HepG2 (cell line): ENCODE measurements around the gene DLL4. TPM values are rescaled to one million over a fixed set of nuclear protein-coding genes. Genes with fewer than 3 reads are reported as not detected.

ENCODE experiments used
- ATAC-seq: fragments of 200-7000 bp; cut with Tn5 transposase; 3 replicates; pipeline ENCODE4 v1.9.1; 2020; ENCODE audit warnings: mild to moderate bottlenecking, moderate library complexity
- BruUV-seq: library from RNA; stranded (reverse); fragments of 400-500 nt; replicated peaks from 2 replicates; lab custom pipeline; 2021; lab: Mats Ljungman, UMichigan
- CTCF ChIA-PET: fragments of 300-600 bp; formaldehyde crosslinking; extraction: SDS; loops from one replicate; lab custom pipeline; 2021; ENCODE audit warnings: low total read pairs, inconsistent platforms, low intra/inter-chr PET ratio; lab: Yijun Ruan, JAX
- POLR2A ChIA-PET: fragments of 350-600 bp; sonication (Branson Sonifier 250); formaldehyde crosslinking; loops from one replicate; lab custom pipeline; 2020; ENCODE audit warnings: antibody characterized with exemption, inconsistent platforms; lab: Yijun Ruan, JAX
- DNase-seq: peaks from one replicate; pipeline ENCODE4 v3.0.0-alpha.2; 2015; ENCODE audit warnings: low spot score
- FAIRE-seq: peaks from 3 replicates; lab custom pipeline; 2011; peaks lifted over from hg19 to GRCh38; lab: Jason Lieb, UNC
- H2AFZ ChIP-seq: one replicate; pipeline ENCODE4 v1.6.1; 2011; ENCODE audit warnings: low read length, inconsistent platforms
- H3K27ac ChIP-seq: fragments of 300-600 bp; 3 replicates; pipeline ENCODE4 v1.8.0; 2011; ENCODE audit warnings: mixed run types, mild to moderate bottlenecking, mixed read lengths, low read length, inconsistent platforms; ENCODE audit not compliant: insufficient read depth; ENCODE audit errors: extremely low read length
- H3K27me3 ChIP-seq, 2 experiments: fragments of 200-600 bp in 1 of 2; 2 replicates in 1 of 2; 3 replicates in 1 of 2; pipeline versions ENCODE4 v1.6.0 to v1.8.0; 2011; ENCODE audit warnings: low read length in 2 of 2, mild to moderate bottlenecking in 2 of 2, moderate library complexity in 2 of 2, inconsistent platforms in 1 of 2; ENCODE audit not compliant: insufficient read depth in 2 of 2, control insufficient read depth in 1 of 2
- H3K36me3 ChIP-seq, 2 experiments: fragments of 200-600 bp in 1 of 2; replicated peaks in 1 of 2; 2 replicates in 1 of 2; 3 replicates in 1 of 2; pipeline versions ENCODE4 v1.5.1 to v1.8.0; 2011; ENCODE audit warnings: low read length in 2 of 2, inconsistent platforms in 1 of 2; ENCODE audit not compliant: insufficient read depth in 2 of 2, control insufficient read depth in 1 of 2
- H3K4me1 ChIP-seq: 2 replicates; pipeline ENCODE4 v1.5.1; 2012; ENCODE audit warnings: low read length, inconsistent platforms; ENCODE audit not compliant: insufficient read depth
- H3K4me2 ChIP-seq: 2 replicates; pipeline ENCODE4 v1.6.0; 2011; ENCODE audit warnings: low read depth, low read length, inconsistent platforms
- H3K4me3 ChIP-seq, 3 experiments: fragments of 200-600 bp in 1 of 3; sonication (generic), shearing (Covaris generic) in 1 of 3; replicated peaks in 1 of 3; 2 replicates each; pipeline ENCODE4 v1.5.1; 2011 to 2016; ENCODE audit warnings: low read length in 3 of 3, inconsistent platforms in 2 of 3, low read depth in 2 of 3, mild to moderate bottlenecking in 2 of 3, control low read depth in 1 of 3, mixed read lengths in 1 of 3; ENCODE audit not compliant: insufficient read depth in 1 of 3
- H3K79me2 ChIP-seq: one replicate; pipeline ENCODE4 v1.6.1; 2011; ENCODE audit warnings: low read length, inconsistent platforms; ENCODE audit not compliant: insufficient read depth
- H3K9ac ChIP-seq: 2 replicates; pipeline ENCODE4 v1.6.0; 2011; ENCODE audit warnings: mild to moderate bottlenecking, low read depth, low read length, inconsistent platforms; ENCODE audit not compliant: insufficient read depth
- H3K9me3 ChIP-seq: 2 replicates; pipeline ENCODE4 v1.5.1; 2012; ENCODE audit warnings: mild to moderate bottlenecking, low read length
- H4K20me1 ChIP-seq: 2 replicates; pipeline ENCODE4 v1.6.0; 2011; ENCODE audit warnings: inconsistent platforms, mild to moderate bottlenecking, low read length, moderate library complexity; ENCODE audit not compliant: insufficient read depth
- NONO ChIP-seq, 2 experiments: fragments of 450-650 bp in 1 of 2; sonication (generic) in 1 of 2; formaldehyde crosslinking in 1 of 2; IDR thresholded peaks in 1 of 2; conservative IDR thresholded peaks in 1 of 2; 2 replicates each; pipeline versions ENCODE4 v1.6.1 to v1.8.0; 2017 to 2022; ENCODE audit warnings: mild to moderate bottlenecking in 1 of 2, missing genetic modification reagents in 1 of 2, moderate library complexity in 1 of 2
- PAWR ChIP-seq: sonication (generic); formaldehyde crosslinking; IDR thresholded peaks from 2 replicates; pipeline ENCODE4 v1.4.0; 2020; ENCODE audit warnings: missing genetic modification reagents, mild to moderate bottlenecking, borderline replicate concordance
- SP4 ChIP-seq: sonication (generic); formaldehyde crosslinking; IDR thresholded peaks from 2 replicates; pipeline ENCODE4 v1.8.1; 2023; ENCODE audit warnings: mild to moderate bottlenecking, missing genetic modification reagents
- TAF1 ChIP-seq: sonication (generic); formaldehyde crosslinking; IDR thresholded peaks from 2 replicates; pipeline ENCODE4 v1.4.0; 2020; ENCODE audit warnings: missing genetic modification reagents
- ZNF12 ChIP-seq: sonication (generic); formaldehyde crosslinking; IDR thresholded peaks from 2 replicates; pipeline ENCODE4 v1.5.0; 2020; ENCODE audit warnings: missing genetic modification reagents
- ZNF670 ChIP-seq: sonication (generic); formaldehyde crosslinking; IDR thresholded peaks from 2 replicates; pipeline ENCODE4 v1.8.0; 2022; ENCODE audit warnings: mild to moderate bottlenecking, missing genetic modification reagents, borderline replicate concordance
- WGBS: methylation state at CpG from one replicate; pipeline ENCODE4 v1.1.6; 2017; ENCODE audit warnings: low lambda C conversion rate; 5-methylcytosine and 5-hydroxymethylcytosine counted together
- in situ Hi-C: cut with HindIII; loops from 2 replicates; pipeline ENCODE4 v1.10.0; 2017; ENCODE audit warnings: low pct_unique_long_range_greater_than_20kb; ENCODE audit not compliant: extremely low pct_ligation_motif_present
- intact Hi-C: fragments of 100-400 bp; cut with micrococcal nuclease; formaldehyde crosslinking; loops from one replicate; pipeline ENCODE4 v1.10.0; 2022; ENCODE audit not compliant: unreplicated experiment
- polyA plus RNA-seq, 8 experiments: library from polyadenylated mRNA; depleted of rRNA in 3 of 8; stranded (reverse) in 7 of 8; unstranded in 1 of 8; fragments of >200 nt; fragmentation: Illumina TruSeq in 4 of 8; extraction: Trizol in 4 of 8; gene quantifications; 2 replicates each; pipeline versions ENCODE4 v1.2.1 to v1.2.3, GENCODE V29; 2011 to 2016; ENCODE audit warnings: low read depth in 4 of 8, missing spikeins in 1 of 8, mixed read lengths in 1 of 8; ENCODE audit not compliant: insufficient read depth in 1 of 8
- total RNA-seq, 5 experiments: library from RNA; depleted of rRNA; stranded (reverse); fragments of >200 nt; fragmentation: Illumina TruSeq; extraction: Trizol; gene quantifications; 2 replicates each; pipeline ENCODE4 v1.2.3, GENCODE V29; 2016; ENCODE audit warnings: low read depth in 1 of 5
- TF ChIP-seq, protein P1 (sequence below): IDR thresholded peaks from 2 replicates; pipeline ENCODE4 v1.6.1; 2012; ENCODE audit warnings: low read depth, low read length, improper control_type of control experiment
- TF ChIP-seq, protein P2 (sequence below): sonication (generic); formaldehyde crosslinking; IDR thresholded peaks from 2 replicates; pipeline ENCODE4 v1.5.0; 2020; ENCODE audit warnings: mild to moderate bottlenecking, missing genetic modification reagents, moderate library complexity
- TF ChIP-seq, protein P3 (sequence below): sonication (generic); formaldehyde crosslinking; IDR thresholded peaks from 2 replicates; pipeline ENCODE4 v1.8.0; 2022; ENCODE audit warnings: missing genetic modification reagents, mild to moderate bottlenecking, borderline replicate concordance
- TF ChIP-seq, protein P4 (sequence below): sonication (generic); formaldehyde crosslinking; IDR thresholded peaks from 2 replicates; pipeline ENCODE4 v1.4.0; 2020; ENCODE audit warnings: missing genetic modification reagents, borderline replicate concordance

The DLL4 gene
- total and polyA plus RNA-seq, 2 of the 13 experiments (the other 11 are each of a cell fraction or from before 2014, with no cell fraction given) = 0.20 to 0.25 TPM

DNA sequence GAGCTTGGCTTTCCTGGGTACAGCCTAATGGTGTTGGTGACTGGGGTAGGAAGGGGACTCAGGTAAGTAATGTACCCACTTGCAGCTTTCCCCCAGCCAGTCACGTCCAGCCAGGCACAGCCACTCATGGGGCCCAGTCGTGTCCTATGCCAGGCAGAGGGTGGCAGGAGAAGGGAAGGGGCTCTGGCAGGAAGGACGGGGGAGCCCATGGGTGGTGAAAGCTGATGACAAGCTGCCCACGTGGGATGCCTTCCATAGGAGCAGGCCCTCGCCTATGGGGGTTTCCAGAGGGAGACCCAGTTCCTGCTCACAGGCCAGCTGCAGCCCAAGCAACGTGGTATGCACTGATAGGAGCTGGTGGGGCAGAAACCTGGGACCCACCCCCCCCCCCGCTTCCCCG, 34.9 kb downstream of the DLL4 start:
- ChIA-PET POLR2A (no interaction called here), CTCF (no interaction called here)
- intact Hi-C loops (no loop called here), in situ Hi-C loops (no loop called here)
- no peak overlapping the region for H3K9ac ChIP-seq
- H3K36me3 ChIP-seq = no peaks in the 10 kb centered on the region
- no peak overlapping the region for H2AFZ ChIP-seq
- no peaks in the 10 kb centered on the region for H4K20me1 ChIP-seq
- FAIRE-seq (no peak), ATAC-seq (no peak), DNase-seq (no peak)
- WGBS = 6% methylated on average over 5 of the region's 8 CpGs
- H3K4me2 ChIP-seq = no peak overlapping the region
- no peaks in the 10 kb centered on the region for H3K79me2 ChIP-seq
- H3K27me3 ChIP-seq = peaks cover 1 to 39% of the 10 kb centered on the region in 2 experiments; a peak in 4 of 5 replicates
- BruUV-seq = no TSS peak
- no peaks in the 10 kb centered on the region for H3K9me3 ChIP-seq
- no peak overlapping the region for H3K27ac ChIP-seq
- H3K4me3 ChIP-seq = no peak overlapping the region
- TF ChIP-seq PAWR = no peak
- TF ChIP-seq, protein P1, sequence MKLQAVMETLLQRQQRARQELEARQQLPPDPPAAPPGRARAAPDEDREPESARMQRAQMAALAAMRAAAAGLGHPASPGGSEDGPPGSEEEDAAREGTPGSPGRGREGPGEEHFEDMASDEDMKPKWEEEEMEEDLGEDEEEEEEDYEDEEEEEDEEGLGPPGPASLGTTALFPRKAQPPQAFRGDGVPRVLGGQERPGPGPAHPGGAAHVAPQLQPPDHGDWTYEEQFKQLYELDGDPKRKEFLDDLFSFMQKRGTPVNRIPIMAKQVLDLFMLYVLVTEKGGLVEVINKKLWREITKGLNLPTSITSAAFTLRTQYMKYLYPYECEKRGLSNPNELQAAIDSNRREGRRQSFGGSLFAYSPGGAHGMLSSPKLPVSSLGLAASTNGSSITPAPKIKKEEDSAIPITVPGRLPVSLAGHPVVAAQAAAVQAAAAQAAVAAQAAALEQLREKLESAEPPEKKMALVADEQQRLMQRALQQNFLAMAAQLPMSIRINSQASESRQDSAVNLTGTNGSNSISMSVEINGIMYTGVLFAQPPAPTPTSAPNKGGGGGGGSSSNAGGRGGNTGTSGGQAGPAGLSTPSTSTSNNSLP = no peak
- TF ChIP-seq TAF1 = no peak
- TF ChIP-seq, protein P2, sequence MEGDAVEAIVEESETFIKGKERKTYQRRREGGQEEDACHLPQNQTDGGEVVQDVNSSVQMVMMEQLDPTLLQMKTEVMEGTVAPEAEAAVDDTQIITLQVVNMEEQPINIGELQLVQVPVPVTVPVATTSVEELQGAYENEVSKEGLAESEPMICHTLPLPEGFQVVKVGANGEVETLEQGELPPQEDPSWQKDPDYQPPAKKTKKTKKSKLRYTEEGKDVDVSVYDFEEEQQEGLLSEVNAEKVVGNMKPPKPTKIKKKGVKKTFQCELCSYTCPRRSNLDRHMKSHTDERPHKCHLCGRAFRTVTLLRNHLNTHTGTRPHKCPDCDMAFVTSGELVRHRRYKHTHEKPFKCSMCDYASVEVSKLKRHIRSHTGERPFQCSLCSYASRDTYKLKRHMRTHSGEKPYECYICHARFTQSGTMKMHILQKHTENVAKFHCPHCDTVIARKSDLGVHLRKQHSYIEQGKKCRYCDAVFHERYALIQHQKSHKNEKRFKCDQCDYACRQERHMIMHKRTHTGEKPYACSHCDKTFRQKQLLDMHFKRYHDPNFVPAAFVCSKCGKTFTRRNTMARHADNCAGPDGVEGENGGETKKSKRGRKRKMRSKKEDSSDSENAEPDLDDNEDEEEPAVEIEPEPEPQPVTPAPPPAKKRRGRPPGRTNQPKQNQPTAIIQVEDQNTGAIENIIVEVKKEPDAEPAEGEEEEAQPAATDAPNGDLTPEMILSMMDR (CRISPR knock-in tag) = no peak
- TF ChIP-seq, protein P3, sequence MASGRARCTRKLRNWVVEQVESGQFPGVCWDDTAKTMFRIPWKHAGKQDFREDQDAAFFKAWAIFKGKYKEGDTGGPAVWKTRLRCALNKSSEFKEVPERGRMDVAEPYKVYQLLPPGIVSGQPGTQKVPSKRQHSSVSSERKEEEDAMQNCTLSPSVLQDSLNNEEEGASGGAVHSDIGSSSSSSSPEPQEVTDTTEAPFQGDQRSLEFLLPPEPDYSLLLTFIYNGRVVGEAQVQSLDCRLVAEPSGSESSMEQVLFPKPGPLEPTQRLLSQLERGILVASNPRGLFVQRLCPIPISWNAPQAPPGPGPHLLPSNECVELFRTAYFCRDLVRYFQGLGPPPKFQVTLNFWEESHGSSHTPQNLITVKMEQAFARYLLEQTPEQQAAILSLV (CRISPR knock-in tag) = no peak
- TF ChIP-seq ZNF12 (CRISPR knock-in tag) = no peak
- no peak for TF ChIP-seq SP4 (CRISPR knock-in tag)
- TF ChIP-seq, protein P4, sequence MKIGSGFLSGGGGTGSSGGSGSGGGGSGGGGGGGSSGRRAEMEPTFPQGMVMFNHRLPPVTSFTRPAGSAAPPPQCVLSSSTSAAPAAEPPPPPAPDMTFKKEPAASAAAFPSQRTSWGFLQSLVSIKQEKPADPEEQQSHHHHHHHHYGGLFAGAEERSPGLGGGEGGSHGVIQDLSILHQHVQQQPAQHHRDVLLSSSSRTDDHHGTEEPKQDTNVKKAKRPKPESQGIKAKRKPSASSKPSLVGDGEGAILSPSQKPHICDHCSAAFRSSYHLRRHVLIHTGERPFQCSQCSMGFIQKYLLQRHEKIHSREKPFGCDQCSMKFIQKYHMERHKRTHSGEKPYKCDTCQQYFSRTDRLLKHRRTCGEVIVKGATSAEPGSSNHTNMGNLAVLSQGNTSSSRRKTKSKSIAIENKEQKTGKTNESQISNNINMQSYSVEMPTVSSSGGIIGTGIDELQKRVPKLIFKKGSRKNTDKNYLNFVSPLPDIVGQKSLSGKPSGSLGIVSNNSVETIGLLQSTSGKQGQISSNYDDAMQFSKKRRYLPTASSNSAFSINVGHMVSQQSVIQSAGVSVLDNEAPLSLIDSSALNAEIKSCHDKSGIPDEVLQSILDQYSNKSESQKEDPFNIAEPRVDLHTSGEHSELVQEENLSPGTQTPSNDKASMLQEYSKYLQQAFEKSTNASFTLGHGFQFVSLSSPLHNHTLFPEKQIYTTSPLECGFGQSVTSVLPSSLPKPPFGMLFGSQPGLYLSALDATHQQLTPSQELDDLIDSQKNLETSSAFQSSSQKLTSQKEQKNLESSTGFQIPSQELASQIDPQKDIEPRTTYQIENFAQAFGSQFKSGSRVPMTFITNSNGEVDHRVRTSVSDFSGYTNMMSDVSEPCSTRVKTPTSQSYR (CRISPR knock-in tag) = no peak
- TF ChIP-seq NONO (IDR thresholded peaks at IDR 0.05) = no peak
- TF ChIP-seq NONO (CRISPR knock-in tag; conservative IDR thresholded peaks at IDR 0.05) = no peak
- no peak for TF ChIP-seq ZNF670
- H3K4me1 ChIP-seq = no peaks in the 10 kb centered on the region
